Measurements from ENCODE around the gene DDRGK1. TPM values are rescaled to one million over a fixed set of nuclear protein-coding genes. Genes with fewer than 3 reads are reported as not detected.
A peak's percentile ranks its signal among the peaks of the same experiment; 100 is the strongest.

The DDRGK1 gene
- total RNA-seq, 1 donor: 26.8 TPM

- Histone ChIP-seq H3K27me3 (ENCODE audit: insufficient read depth, low read length) (peaks cover 6% of the 10 kb centered on the region), H3K4me2 (ENCODE audit: insufficient read depth, low read length) (no peak overlapping the region), H3K27ac (ENCODE audit: low read depth, low read length) (no peak overlapping the region), H3K4me1 (ENCODE audit: insufficient read depth, low read length) (no peaks in the 10 kb centered on the region), H2AFZ (ENCODE audit: low read length) (no peak overlapping the region), H3K79me2 (ENCODE audit: insufficient read depth, low read length) (no peaks in the 10 kb centered on the region), H4K20me1 (ENCODE audit: insufficient read depth, low read length) (no peaks in the 10 kb centered on the region), H3K36me3 (ENCODE audit: insufficient read depth, low read length) (no peaks in the 10 kb centered on the region), H3K9me3 (ENCODE audit: low read depth, low read length) (no peaks in the 10 kb centered on the region), H3K4me3 (ENCODE audit: insufficient read depth, low read length) (no peak overlapping the region)
- TF ChIP-seq CTCF (IDR thresholded peaks at IDR 0.05; ENCODE audit: extremely low read depth, low read depth, low read length): no peak
- DNase-seq (ENCODE audit: insufficient read length, low spot score, missing footprints): peak; percentile 70
These were observed 27.6 kb upstream of the DDRGK1 start for GRCh38 chr20:3231889-3232588.

DNA sequence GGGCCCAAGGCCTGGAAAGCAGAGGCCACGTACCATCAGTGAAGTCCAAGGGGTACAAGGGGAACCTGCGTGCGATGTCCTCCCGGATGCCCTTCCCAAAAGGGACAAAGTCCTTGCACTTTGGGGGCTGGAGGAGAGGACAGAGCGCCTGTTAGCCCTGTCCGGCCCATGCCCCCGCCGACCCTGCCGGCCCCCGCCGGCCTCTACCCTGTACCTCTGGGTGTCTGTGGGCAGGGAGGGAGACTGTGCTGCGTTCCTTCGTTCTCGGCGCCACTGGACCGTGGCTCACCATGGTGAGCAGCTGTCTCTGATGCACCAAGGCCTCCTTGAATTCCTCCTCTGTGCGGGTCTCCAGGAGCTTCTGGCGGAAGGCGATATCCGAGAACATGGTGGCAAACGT lies 26.6 kb upstream of the DDRGK1 start:
- Histone ChIP-seq H2AFZ (ENCODE audit: low read length) (no peak overlapping the region), H3K9me3 (ENCODE audit: low read depth, low read length) (no peaks in the 10 kb centered on the region), H3K27ac (ENCODE audit: low read depth, low read length) (no peak overlapping the region), H3K4me1 (ENCODE audit: insufficient read depth, low read length) (no peaks in the 10 kb centered on the region), H4K20me1 (ENCODE audit: insufficient read depth, low read length) (no peaks in the 10 kb centered on the region), H3K27me3 (ENCODE audit: insufficient read depth, low read length) (no peaks in the 10 kb centered on the region), H3K4me2 (ENCODE audit: insufficient read depth, low read length) (no peak overlapping the region), H3K36me3 (ENCODE audit: insufficient read depth, low read length) (no peaks in the 10 kb centered on the region), H3K4me3 (ENCODE audit: insufficient read depth, low read length) (no peak overlapping the region), H3K79me2 (ENCODE audit: insufficient read depth, low read length) (no peaks in the 10 kb centered on the region)
- TF ChIP-seq CTCF (IDR thresholded peaks at IDR 0.05; ENCODE audit: extremely low read depth, low read depth, low read length): no peak
- no peak for DNase-seq (ENCODE audit: insufficient read length, low spot score, missing footprints)

DNA sequence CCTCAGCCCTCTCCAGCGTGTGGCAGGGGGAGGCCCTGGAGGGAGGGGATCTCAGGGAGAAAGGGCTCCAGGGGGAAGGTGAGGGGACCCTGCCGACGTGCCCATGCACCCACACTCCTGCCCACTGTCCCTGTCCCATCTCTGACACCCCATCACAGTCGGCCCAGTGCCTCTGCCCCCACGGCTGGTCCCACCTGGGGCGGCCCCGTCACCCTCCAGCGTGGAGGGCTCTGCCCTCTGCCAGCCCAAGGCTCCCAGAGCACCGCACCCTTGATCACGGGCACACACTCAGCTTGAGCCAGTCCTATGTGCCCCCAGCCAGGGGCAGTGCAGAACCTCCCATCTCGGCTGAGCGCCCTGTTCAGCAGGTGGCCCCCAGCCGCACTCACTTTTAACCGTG lies 25.3 kb upstream of the DDRGK1 start:
- Histone ChIP-seq H4K20me1 (ENCODE audit: insufficient read depth, low read length) (no peaks in the 10 kb centered on the region), H3K4me2 (ENCODE audit: insufficient read depth, low read length) (no peak overlapping the region), H3K4me3 (ENCODE audit: insufficient read depth, low read length) (no peak overlapping the region), H3K79me2 (ENCODE audit: insufficient read depth, low read length) (no peaks in the 10 kb centered on the region), H3K36me3 (ENCODE audit: insufficient read depth, low read length) (no peaks in the 10 kb centered on the region), H3K9me3 (ENCODE audit: low read depth, low read length) (no peaks in the 10 kb centered on the region), H3K4me1 (ENCODE audit: insufficient read depth, low read length) (no peaks in the 10 kb centered on the region), H3K27me3 (ENCODE audit: insufficient read depth, low read length) (no peaks in the 10 kb centered on the region), H2AFZ (ENCODE audit: low read length) (no peak overlapping the region), H3K27ac (ENCODE audit: low read depth, low read length) (no peak overlapping the region)
- no peak for TF ChIP-seq CTCF (IDR thresholded peaks at IDR 0.05; ENCODE audit: extremely low read depth, low read depth, low read length)
- DNase-seq (ENCODE audit: insufficient read length, low spot score, missing footprints): peak; percentile 14

DNA sequence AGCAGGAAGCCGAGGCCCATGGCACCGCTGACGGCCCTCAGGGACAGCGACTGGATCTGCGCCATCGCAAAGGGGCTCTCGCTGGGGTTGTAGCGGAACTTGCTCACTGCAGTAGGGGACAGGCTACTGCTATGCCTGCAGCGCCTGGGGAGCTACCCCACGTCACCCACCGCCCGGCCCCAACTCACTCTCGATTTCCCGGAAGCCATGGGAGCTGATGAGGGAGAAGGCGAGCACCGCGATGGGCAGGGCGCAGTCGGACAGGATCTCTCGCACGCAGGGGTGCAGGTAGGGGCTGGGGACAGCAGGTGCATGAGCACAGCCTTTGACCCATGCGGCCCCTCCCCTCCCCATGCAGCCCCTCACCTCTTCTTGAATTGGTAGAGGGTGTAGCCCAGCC lies 24.7 kb upstream of the DDRGK1 start:
- Histone ChIP-seq H3K4me2 (ENCODE audit: insufficient read depth, low read length) (no peak overlapping the region), H2AFZ (ENCODE audit: low read length) (no peak overlapping the region), H3K27ac (ENCODE audit: low read depth, low read length) (no peak overlapping the region), H3K79me2 (ENCODE audit: insufficient read depth, low read length) (no peaks in the 10 kb centered on the region), H3K27me3 (ENCODE audit: insufficient read depth, low read length) (no peaks in the 10 kb centered on the region), H3K36me3 (ENCODE audit: insufficient read depth, low read length) (no peaks in the 10 kb centered on the region), H3K4me1 (ENCODE audit: insufficient read depth, low read length) (no peaks in the 10 kb centered on the region), H4K20me1 (ENCODE audit: insufficient read depth, low read length) (no peaks in the 10 kb centered on the region), H3K4me3 (ENCODE audit: insufficient read depth, low read length) (no peak overlapping the region), H3K9me3 (ENCODE audit: low read depth, low read length) (no peaks in the 10 kb centered on the region)
- DNase-seq (ENCODE audit: insufficient read length, low spot score, missing footprints): peak; percentile 61
- TF ChIP-seq CTCF (IDR thresholded peaks at IDR 0.05; ENCODE audit: extremely low read depth, low read depth, low read length): no peak
